Naive thymus-derived CD4-positive, alpha-beta T cell (primary cell): ENCODE results near the gene LOX. TPM values are rescaled to one million over a fixed set of nuclear protein-coding genes. Genes with fewer than 3 reads are reported as not detected.

Experiments
- ATAC-seq: fragments of 150-1000 bp; cut with Tn5 transposase; 2 replicates; pipeline ENCODE4 v1.10.0; 2021; ENCODE audit warnings: mild to moderate bottlenecking, moderate library complexity
- CTCF ChIA-PET: fragments of 350-600 bp; sonication (Branson Sonifier 250); formaldehyde crosslinking; loops from one replicate; lab custom pipeline; 2021; ENCODE audit warnings: antibody characterized with exemption; lab: Charles Lee
- POLR2A ChIA-PET: fragments of 350-600 bp; sonication (Branson Sonifier 250); formaldehyde crosslinking; loops from one replicate; lab custom pipeline; 2021; ENCODE audit warnings: antibody characterized with exemption, inconsistent platforms; lab: Charles Lee
- DNase-seq, 9 donors: peaks; one replicate each; pipeline versions ENCODE4 v3.0.0 to v3.0.0-alpha.2; 2020 to 2022; ENCODE audit warnings: mixed read lengths in 1 of 9
- H3K27ac ChIP-seq: one replicate; pipeline ENCODE4 v1.7.0; 2013; ENCODE audit warnings: mild to moderate bottlenecking, low read depth, low read length, moderate library complexity
- H3K27me3 ChIP-seq, 2 donors: one replicate each; pipeline ENCODE4 v1.7.0; 2013; ENCODE audit warnings: low read length in 2 of 2, mild to moderate bottlenecking in 2 of 2, moderate library complexity in 2 of 2; ENCODE audit not compliant: control insufficient read depth in 2 of 2, insufficient read depth in 2 of 2
- H3K36me3 ChIP-seq, 3 experiments: 1 replicate in 2 of 3; 2 replicates in 1 of 3; pipeline ENCODE4 v1.7.0; 2013; ENCODE audit warnings: low read length in 3 of 3, mild to moderate bottlenecking in 3 of 3, moderate library complexity in 1 of 3; ENCODE audit not compliant: insufficient read depth in 3 of 3, control insufficient read depth in 2 of 3
- H3K4me1 ChIP-seq, 2 donors: one replicate each; pipeline ENCODE4 v1.7.0; 2013; ENCODE audit warnings: low read length in 2 of 2, mild to moderate bottlenecking in 2 of 2, moderate library complexity in 1 of 2; ENCODE audit not compliant: control insufficient read depth in 2 of 2, insufficient read depth in 2 of 2
- H3K4me3 ChIP-seq: 2 replicates; pipeline ENCODE4 v1.7.0; 2013; ENCODE audit warnings: mild to moderate bottlenecking, low read length
- H3K9me3 ChIP-seq, 3 experiments: 1 replicate in 2 of 3; 2 replicates in 1 of 3; pipeline ENCODE4 v1.7.0; 2013; ENCODE audit warnings: low read length in 3 of 3; ENCODE audit not compliant: control insufficient read depth in 2 of 3
- H3K27ac Mint-ChIP-seq, 9 donors: one replicate each; pipeline ENCODE4 v1.8.0; 2020 to 2022; ENCODE audit warnings: mixed read lengths in 9 of 9, mild to moderate bottlenecking in 8 of 9, moderate library complexity in 5 of 9, inconsistent platforms in 2 of 9
- H3K27me3 Mint-ChIP-seq, 5 donors: one replicate each; pipeline ENCODE4 v1.8.0; 2021 to 2022; ENCODE audit warnings: mixed read lengths in 5 of 5, mild to moderate bottlenecking in 1 of 5
- H3K36me3 Mint-ChIP-seq, 5 donors: one replicate each; pipeline ENCODE4 v1.8.0; 2020 to 2022; ENCODE audit warnings: mixed read lengths in 5 of 5, mild to moderate bottlenecking in 3 of 5, inconsistent platforms in 1 of 5
- H3K4me1 Mint-ChIP-seq, 7 donors: one replicate each; pipeline ENCODE4 v1.8.0; 2020 to 2022; ENCODE audit warnings: mixed read lengths in 7 of 7, mild to moderate bottlenecking in 3 of 7, inconsistent platforms in 1 of 7
- H3K4me3 Mint-ChIP-seq, 10 donors: one replicate each; pipeline ENCODE4 v1.8.0; 2020 to 2022; ENCODE audit warnings: mild to moderate bottlenecking in 10 of 10, mixed read lengths in 10 of 10, moderate library complexity in 6 of 10, inconsistent platforms in 2 of 10
- H3K9me3 Mint-ChIP-seq, 11 donors: one replicate each; pipeline ENCODE4 v1.8.0; 2020 to 2022; ENCODE audit warnings: mixed read lengths in 11 of 11, mild to moderate bottlenecking in 4 of 11, inconsistent platforms in 1 of 11, moderate library complexity in 1 of 11
- intact Hi-C, 2 donors: fragments of 100-400 bp; cut with micrococcal nuclease; formaldehyde crosslinking; loops; one replicate each; pipeline ENCODE4 v1.15.1; 2023
- polyA plus RNA-seq, 2 donors: library from polyadenylated mRNA; unstranded; fragments of 300-500 nt; fragmentation: Illumina TruSeq; gene quantifications; one replicate each; pipeline ENCODE4 v1.2.3, GENCODE V29; 2021
- total RNA-seq, 6 experiments: library from RNA in 5 of 6; stranded (reverse) in 5 of 6; gene quantifications; 1 replicate in 5 of 6; 2 replicates in 1 of 6; pipeline ENCODE4 v1.2.3 and lab custom pipeline; 2021 to 2026

LOX gene
- total RNA-seq = not detected
- under 1 TPM in 1 of 2 donors, not detected in 1; 0.18 TPM for polyA plus RNA-seq
- total RNA-seq (lab: John Stamatoyannopoulos, UW) = not detected

GRCh38 chr5:122078116-122079110 is at the start of gene LOX:
TSS of gene LOX (minus strand) at chr5:122078259. CDS start at chr5:122077985, 274 bp downstream.
- no peak within 1 kb of the TSS for H3K4me3 ChIP-seq
- peaks cover 0 to 16% of the 10 kb centered on the region in 2 donors for H3K27me3 ChIP-seq
- intact Hi-C loops = loop anchor here in 1 of 2 donors (5.0 kb wide), 1 partner anchor 116 kb away; the partner anchor contains the start of gene SRFBP1
- ATAC-seq (no peak), DNase-seq (no peak)
- Mint-ChIP-seq H3K27ac (peak within 1 kb of the TSS in 1 of 9 donors; percentile 38), H3K4me1 (peaks cover 0 to 23% (median 17%) of the 10 kb centered on the region in 7 donors), H3K9me3 (no peaks in the 10 kb centered on the region), H3K27me3 (peaks cover 57 to 72% (median 65%) of the 10 kb centered on the region in 5 donors), H3K36me3 (no peaks in the 10 kb centered on the region), H3K4me3 (peak within 1 kb of the TSS; percentile 64 to 80 (median 76))
- H3K36me3 ChIP-seq = no peaks in the 10 kb centered on the region
- CTCF ChIA-PET = no interaction called here
- H3K4me1 ChIP-seq = peaks cover 0 to 7% of the 10 kb centered on the region in 2 donors
- no peaks in the 10 kb centered on the region for H3K9me3 ChIP-seq
- no peak within 1 kb of the TSS for H3K27ac ChIP-seq
- POLR2A ChIA-PET = no interaction called here

GRCh38 chr5:122126756-122127321 is 48.8 kb upstream of the LOX start:
- no peak overlapping the region for H3K27ac ChIP-seq
- ATAC-seq = no peak
- H3K9me3 Mint-ChIP-seq = no peaks in the 10 kb centered on the region
- DNase-seq = no peak
- no peak overlapping the region for H3K4me3 Mint-ChIP-seq
- H3K36me3 Mint-ChIP-seq = no peaks in the 10 kb centered on the region
- H3K36me3 ChIP-seq = no peaks in the 10 kb centered on the region
- no peak overlapping the region for H3K27ac Mint-ChIP-seq
- H3K27me3 Mint-ChIP-seq = peaks cover 0 to 4% (median 0%) of the 10 kb centered on the region in 5 donors
- H3K9me3 ChIP-seq = no peaks in the 10 kb centered on the region
- CTCF ChIA-PET = no interaction called here
- H3K27me3 ChIP-seq = no peaks in the 10 kb centered on the region
- no peaks in the 10 kb centered on the region for H3K4me1 Mint-ChIP-seq
- no peaks in the 10 kb centered on the region for H3K4me1 ChIP-seq
- POLR2A ChIA-PET = no interaction called here
- intact Hi-C loops = no loop called here
- H3K4me3 ChIP-seq = no peak overlapping the region

- Histone ChIP-seq H3K27ac (no peak overlapping the region), H3K27me3 (no peaks in the 10 kb centered on the region), H3K9me3 (no peaks in the 10 kb centered on the region), H3K36me3 (no peaks in the 10 kb centered on the region), H3K4me1 (no peaks in the 10 kb centered on the region), H3K4me3 (no peak overlapping the region)
- peak overlapping the region in 1 of 9 donors; percentile 13 for H3K27ac Mint-ChIP-seq
- POLR2A ChIA-PET = no interaction called here
- H3K36me3 Mint-ChIP-seq = no peaks in the 10 kb centered on the region
- peak in 1 of 9 donors; percentile 1 for DNase-seq
- H3K4me3 Mint-ChIP-seq = no peak overlapping the region
- H3K27me3 Mint-ChIP-seq = peaks cover 0 to 4% (median 0%) of the 10 kb centered on the region in 5 donors
- no peaks in the 10 kb centered on the region for H3K4me1 Mint-ChIP-seq
- CTCF ChIA-PET = no interaction called here
- no peaks in the 10 kb centered on the region for H3K9me3 Mint-ChIP-seq
- intact Hi-C loops = no loop called here
- no peak for ATAC-seq
These were observed 48.2 kb upstream of the LOX start for GRCh38 chr5:122126177-122126755.

GRCh38 chr5:122124766-122125165 is 46.7 kb upstream of the LOX start:
- Histone ChIP-seq H3K27ac (no peak overlapping the region), H3K27me3 (no peaks in the 10 kb centered on the region), H3K9me3 (no peaks in the 10 kb centered on the region), H3K36me3 (no peaks in the 10 kb centered on the region), H3K4me3 (no peak overlapping the region), H3K4me1 (no peaks in the 10 kb centered on the region)
- no peaks in the 10 kb centered on the region for H3K27me3 Mint-ChIP-seq
- POLR2A ChIA-PET = no interaction called here
- no peaks in the 10 kb centered on the region for H3K36me3 Mint-ChIP-seq
- H3K27ac Mint-ChIP-seq = no peak overlapping the region
- ATAC-seq = no peak
- no peak for DNase-seq
- H3K9me3 Mint-ChIP-seq = no peaks in the 10 kb centered on the region
- no peak overlapping the region for H3K4me3 Mint-ChIP-seq
- no peaks in the 10 kb centered on the region for H3K4me1 Mint-ChIP-seq
- CTCF ChIA-PET = no interaction called here
- intact Hi-C loops = no loop called here

- H3K9me3 ChIP-seq = no peaks in the 10 kb centered on the region
- ChIA-PET CTCF (no interaction called here), POLR2A (no interaction called here)
- no peak overlapping the region for H3K27ac Mint-ChIP-seq
- ATAC-seq = no peak
- H3K27ac ChIP-seq = no peak overlapping the region
- no peaks in the 10 kb centered on the region for H3K4me1 ChIP-seq
- H3K4me3 Mint-ChIP-seq = no peak overlapping the region
- H3K27me3 ChIP-seq = no peaks in the 10 kb centered on the region
- intact Hi-C loops = no loop called here
- H3K27me3 Mint-ChIP-seq = peaks cover 0 to 6% (median 0%) of the 10 kb centered on the region in 5 donors
- no peaks in the 10 kb centered on the region for H3K4me1 Mint-ChIP-seq
- H3K4me3 ChIP-seq = no peak overlapping the region
- no peaks in the 10 kb centered on the region for H3K36me3 Mint-ChIP-seq
- H3K9me3 Mint-ChIP-seq = no peaks in the 10 kb centered on the region
- no peaks in the 10 kb centered on the region for H3K36me3 ChIP-seq
- DNase-seq = no peak
These were observed 43.7 kb upstream of the LOX start for GRCh38 chr5:122121479-122122465.

- Mint-ChIP-seq H3K4me3 (no peak overlapping the region), H3K9me3 (no peaks in the 10 kb centered on the region), H3K36me3 (no peaks in the 10 kb centered on the region), H3K27ac (no peak overlapping the region), H3K27me3 (peaks cover 0 to 6% (median 0%) of the 10 kb centered on the region in 5 donors), H3K4me1 (no peaks in the 10 kb centered on the region)
- Histone ChIP-seq H3K27me3 (no peaks in the 10 kb centered on the region), H3K4me3 (no peak overlapping the region), H3K4me1 (no peaks in the 10 kb centered on the region), H3K27ac (no peak overlapping the region), H3K36me3 (no peaks in the 10 kb centered on the region), H3K9me3 (no peaks in the 10 kb centered on the region)
- no peak for DNase-seq
- intact Hi-C loops = no loop called here
- ChIA-PET CTCF (no interaction called here), POLR2A (no interaction called here)
- ATAC-seq = no peak
These were observed 42.9 kb upstream of the LOX start for GRCh38 chr5:122120957-122121356.
